H1 (cell line): ENCODE measurements around the gene AGAP3.

Experiments used
- CTCF ChIP-seq, 3 experiments: IDR thresholded peaks; 1 replicate in 2 of 3; 2 replicates in 1 of 3; pipeline versions ENCODE4 v1.5.1 to v1.6.1; 2011; ENCODE audit warnings: low read length in 3 of 3, mild to moderate bottlenecking in 3 of 3, inconsistent platforms in 2 of 3, low read depth in 1 of 3, moderate library complexity in 1 of 3; ENCODE audit not compliant: insufficient read depth in 1 of 3; ENCODE audit errors: control extremely low read depth in 1 of 3
- EZH2 ChIP-seq: fragments of 200-600 bp; sonication (generic); IDR thresholded peaks from 2 replicates; pipeline ENCODE4 v1.7.1; 2012; ENCODE audit warnings: low read depth, mild to moderate bottlenecking, moderate library complexity, low read length, inconsistent platforms; ENCODE audit not compliant: severe bottlenecking
- MAX ChIP-seq: IDR thresholded peaks from 2 replicates; pipeline ENCODE4 v1.6.1; 2012; ENCODE audit warnings: inconsistent platforms
- NRF1 ChIP-seq: IDR thresholded peaks from 2 replicates; pipeline ENCODE4 v1.6.1; 2011; ENCODE audit warnings: mild to moderate bottlenecking, low read depth, low read length, improper control_type of control experiment
- POLR2A ChIP-seq, 2 experiments: IDR thresholded peaks; 1 replicate in 1 of 2; 2 replicates in 1 of 2; pipeline ENCODE4 v1.6.1; 2011; ENCODE audit warnings: low read depth in 2 of 2, low read length in 2 of 2, mild to moderate bottlenecking in 2 of 2; ENCODE audit errors: control extremely low read depth in 1 of 2
- SIN3A ChIP-seq, 2 experiments: IDR thresholded peaks in 1 of 2; conservative IDR thresholded peaks in 1 of 2; 2 replicates each; pipeline ENCODE4 v1.6.1; 2011 to 2012; ENCODE audit warnings: low read length in 2 of 2, improper control_type of control experiment in 1 of 2, low read depth in 1 of 2, mild to moderate bottlenecking in 1 of 2
- SP1 ChIP-seq: IDR thresholded peaks from 2 replicates; pipeline ENCODE4 v1.6.1; 2011; ENCODE audit warnings: low read depth, low read length
- TBP ChIP-seq: IDR thresholded peaks from 2 replicates; pipeline ENCODE4 v1.6.1; 2011; ENCODE audit warnings: low read depth, low read length, improper control_type of control experiment

GRCh38 chr7:151110941-151111645, 24.8 kb downstream of the AGAP3 start:
- TF ChIP-seq SIN3A (conservative IDR thresholded peaks at IDR 0.05 in 1 of 2, IDR thresholded peaks at IDR 0.05 in 1 of 2; ENCODE audit: low read depth in 1 of 2, low read length in 2 of 2) (no peak), CTCF (IDR thresholded peaks at IDR 0.05; ENCODE audit: control extremely low read depth in 1 of 3, insufficient read depth in 1 of 3, low read depth in 1 of 3, low read length in 3 of 3) (peak in 2 of 3 experiments; percentile 95 to 96; a peak in 3 of 4 replicates), TBP (no peak), MAX (peak; percentile 45; the same call in 1 of the 2 replicates), SP1 (no peak), EZH2 (no peak), POLR2A (IDR thresholded peaks at IDR 0.05; ENCODE audit: control extremely low read depth in 1 of 2, low read depth in 2 of 2, low read length in 2 of 2) (no peak), NRF1 (no peak)
